ENCODE measurements around the gene TIGD6. TPM values are rescaled to one million over a fixed set of nuclear protein-coding genes. Genes with fewer than 3 reads are reported as not detected.

TIGD6 gene
- total RNA-seq, 1 experiment from 2014 or later, result 2.1 TPM

- TF ChIP-seq ZNF281 (CRISPR knock-in tag; IDR thresholded peaks at IDR 0.05) (no peak), NFE2L1 (CRISPR knock-in tag; IDR thresholded peaks at IDR 0.05) (no peak), ETV6 (CRISPR knock-in tag; IDR thresholded peaks at IDR 0.05) (no peak), PRDM15 (CRISPR knock-in tag; IDR thresholded peaks at IDR 0.05) (no peak), ZMAT4 (CRISPR knock-in tag; IDR thresholded peaks at IDR 0.05) (no peak), PRRX2 (CRISPR knock-in tag; IDR thresholded peaks at IDR 0.05) (no peak), ZNF121 (CRISPR knock-in tag; IDR thresholded peaks at IDR 0.05) (no peak), OVOL2 (CRISPR knock-in tag; IDR thresholded peaks at IDR 0.05; ENCODE audit: borderline replicate concordance) (no peak), RORB (CRISPR knock-in tag; IDR thresholded peaks at IDR 0.05) (no peak)
- TF ChIP-seq, protein P1, sequence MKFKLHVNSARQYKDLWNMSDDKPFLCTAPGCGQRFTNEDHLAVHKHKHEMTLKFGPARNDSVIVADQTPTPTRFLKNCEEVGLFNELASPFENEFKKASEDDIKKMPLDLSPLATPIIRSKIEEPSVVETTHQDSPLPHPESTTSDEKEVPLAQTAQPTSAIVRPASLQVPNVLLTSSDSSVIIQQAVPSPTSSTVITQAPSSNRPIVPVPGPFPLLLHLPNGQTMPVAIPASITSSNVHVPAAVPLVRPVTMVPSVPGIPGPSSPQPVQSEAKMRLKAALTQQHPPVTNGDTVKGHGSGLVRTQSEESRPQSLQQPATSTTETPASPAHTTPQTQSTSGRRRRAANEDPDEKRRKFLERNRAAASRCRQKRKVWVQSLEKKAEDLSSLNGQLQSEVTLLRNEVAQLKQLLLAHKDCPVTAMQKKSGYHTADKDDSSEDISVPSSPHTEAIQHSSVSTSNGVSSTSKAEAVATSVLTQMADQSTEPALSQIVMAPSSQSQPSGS (CRISPR knock-in tag; IDR thresholded peaks at IDR 0.05; ENCODE audit: borderline replicate concordance, low read depth), result no peak; the same call in 1 of the 2 replicates
Observed at GRCh38 chr5:150000256-150000989, at the start of gene TIGD6, which contains the start of gene HMGXB3 (continued).

DNA sequence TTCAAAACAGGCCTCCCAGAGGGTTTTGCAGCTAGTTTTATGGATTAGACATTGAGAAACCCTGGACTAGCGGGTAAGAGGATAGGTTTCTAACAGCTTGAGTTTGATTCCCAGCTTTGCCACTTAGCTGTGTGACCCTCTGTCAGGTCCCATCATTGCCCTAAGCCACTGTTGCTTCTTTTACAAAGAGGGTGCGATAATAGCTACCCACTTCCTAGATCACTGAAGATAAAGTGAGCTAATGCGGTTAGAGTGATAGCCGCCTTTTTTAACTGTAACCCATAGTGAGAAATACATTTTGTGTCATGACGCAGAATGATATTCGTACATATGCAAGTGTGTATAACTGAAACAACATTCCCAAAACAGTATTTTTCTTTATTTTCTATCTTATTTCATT, 45.6 kb upstream of the TIGD6 start:
- Mint-ChIP-seq H3K27ac (no peak overlapping the region), H3K36me3 (peaks cover 75% of the 10 kb centered on the region), H3K27me3 (ENCODE audit: low read depth) (no peaks in the 10 kb centered on the region), H3K4me1 (peaks cover 5% of the 10 kb centered on the region), H3K4me3 (no peak overlapping the region), H3K9me3 (no peaks in the 10 kb centered on the region)
- TF ChIP-seq KAT7 (CRISPR knock-in tag; IDR thresholded peaks at IDR 0.05; ENCODE audit: borderline replicate concordance) (no peak), ZNF138 (CRISPR knock-in tag; conservative IDR thresholded peaks at IDR 0.05) (no peak), TEAD4 (CRISPR knock-in tag; IDR thresholded peaks at IDR 0.05) (no peak), SP1 (CRISPR knock-in tag; conservative IDR thresholded peaks at IDR 0.05) (no peak), MXD4 (CRISPR knock-in tag; IDR thresholded peaks at IDR 0.05; ENCODE audit: borderline replicate concordance) (no peak), ZNF416 (CRISPR knock-in tag; IDR thresholded peaks at IDR 0.05) (no peak), CREM (CRISPR knock-in tag; IDR thresholded peaks at IDR 0.05) (no peak), NFYB (CRISPR knock-in tag; conservative IDR thresholded peaks at IDR 0.05; ENCODE audit: low read depth) (no peak), IRF2 (CRISPR knock-in tag; IDR thresholded peaks at IDR 0.05; ENCODE audit: borderline replicate concordance, low read depth) (no peak), ZMAT4 (CRISPR knock-in tag; IDR thresholded peaks at IDR 0.05) (no peak)
- TF ChIP-seq, protein P2, sequence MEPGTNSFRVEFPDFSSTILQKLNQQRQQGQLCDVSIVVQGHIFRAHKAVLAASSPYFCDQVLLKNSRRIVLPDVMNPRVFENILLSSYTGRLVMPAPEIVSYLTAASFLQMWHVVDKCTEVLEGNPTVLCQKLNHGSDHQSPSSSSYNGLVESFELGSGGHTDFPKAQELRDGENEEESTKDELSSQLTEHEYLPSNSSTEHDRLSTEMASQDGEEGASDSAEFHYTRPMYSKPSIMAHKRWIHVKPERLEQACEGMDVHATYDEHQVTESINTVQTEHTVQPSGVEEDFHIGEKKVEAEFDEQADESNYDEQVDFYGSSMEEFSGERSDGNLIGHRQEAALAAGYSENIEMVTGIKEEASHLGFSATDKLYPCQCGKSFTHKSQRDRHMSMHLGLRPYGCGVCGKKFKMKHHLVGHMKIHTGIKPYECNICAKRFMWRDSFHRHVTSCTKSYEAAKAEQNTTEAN (CRISPR knock-in tag; IDR thresholded peaks at IDR 0.05), result no peak
- TF ChIP-seq, protein P3, sequence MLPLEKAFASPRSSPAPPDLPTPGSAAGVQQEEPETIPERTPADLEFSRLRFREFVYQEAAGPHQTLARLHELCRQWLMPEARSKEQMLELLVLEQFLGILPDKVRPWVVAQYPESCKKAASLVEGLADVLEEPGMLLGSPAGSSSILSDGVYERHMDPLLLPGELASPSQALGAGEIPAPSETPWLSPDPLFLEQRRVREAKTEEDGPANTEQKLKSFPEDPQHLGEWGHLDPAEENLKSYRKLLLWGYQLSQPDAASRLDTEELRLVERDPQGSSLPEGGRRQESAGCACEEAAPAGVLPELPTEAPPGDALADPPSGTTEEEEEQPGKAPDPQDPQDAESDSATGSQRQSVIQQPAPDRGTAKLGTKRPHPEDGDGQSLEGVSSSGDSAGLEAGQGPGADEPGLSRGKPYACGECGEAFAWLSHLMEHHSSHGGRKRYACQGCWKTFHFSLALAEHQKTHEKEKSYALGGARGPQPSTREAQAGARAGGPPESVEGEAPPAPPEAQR (CRISPR knock-in tag; IDR thresholded peaks at IDR 0.05), result no peak
- TF ChIP-seq, protein P4, sequence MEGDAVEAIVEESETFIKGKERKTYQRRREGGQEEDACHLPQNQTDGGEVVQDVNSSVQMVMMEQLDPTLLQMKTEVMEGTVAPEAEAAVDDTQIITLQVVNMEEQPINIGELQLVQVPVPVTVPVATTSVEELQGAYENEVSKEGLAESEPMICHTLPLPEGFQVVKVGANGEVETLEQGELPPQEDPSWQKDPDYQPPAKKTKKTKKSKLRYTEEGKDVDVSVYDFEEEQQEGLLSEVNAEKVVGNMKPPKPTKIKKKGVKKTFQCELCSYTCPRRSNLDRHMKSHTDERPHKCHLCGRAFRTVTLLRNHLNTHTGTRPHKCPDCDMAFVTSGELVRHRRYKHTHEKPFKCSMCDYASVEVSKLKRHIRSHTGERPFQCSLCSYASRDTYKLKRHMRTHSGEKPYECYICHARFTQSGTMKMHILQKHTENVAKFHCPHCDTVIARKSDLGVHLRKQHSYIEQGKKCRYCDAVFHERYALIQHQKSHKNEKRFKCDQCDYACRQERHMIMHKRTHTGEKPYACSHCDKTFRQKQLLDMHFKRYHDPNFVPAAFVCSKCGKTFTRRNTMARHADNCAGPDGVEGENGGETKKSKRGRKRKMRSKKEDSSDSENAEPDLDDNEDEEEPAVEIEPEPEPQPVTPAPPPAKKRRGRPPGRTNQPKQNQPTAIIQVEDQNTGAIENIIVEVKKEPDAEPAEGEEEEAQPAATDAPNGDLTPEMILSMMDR (IDR thresholded peaks at IDR 0.05), result no peak
- ChIA-PET POLR2A (interaction anchor here (0.7 kb wide), 1 partner anchor 15 kb away, joined by 3 read pairs; no protein-coding TSS in a partner anchor), CTCF (interaction anchor here (1.0 to 1.2 kb wide), 7 partner anchors 12 to 173 kb away, joined by 3 to 7 read pairs (median 3); no protein-coding TSS in a partner anchor)
- ATAC-seq (no peak), DNase-seq (ENCODE audit: low spot score) (no peak)

All from WTC11 (cell line).